Neural crest cell (in vitro differentiated cells): ENCODE data around the gene INSL3. TPM values are rescaled to one million over a fixed set of nuclear protein-coding genes. Genes with fewer than 3 reads are reported as not detected.

Source experiments
- DNase-seq: peaks from one replicate; pipeline ENCODE4 v3.0.0; 2021; ENCODE audit warnings: low read depth, mixed read lengths, low spot score
- H3K27ac Mint-ChIP-seq: one replicate; pipeline ENCODE4 v1.8.0; 2021; ENCODE audit warnings: mild to moderate bottlenecking, mixed read lengths; ENCODE audit not compliant: unreplicated experiment
- H3K27me3 Mint-ChIP-seq: 2 replicates; pipeline ENCODE4 v1.8.0; 2021; ENCODE audit warnings: low read depth, mild to moderate bottlenecking, mixed read lengths
- H3K36me3 Mint-ChIP-seq: 2 replicates; pipeline ENCODE4 v1.8.0; 2021; ENCODE audit warnings: low read depth, mild to moderate bottlenecking, mixed read lengths
- H3K4me1 Mint-ChIP-seq: 2 replicates; pipeline ENCODE4 v1.8.0; 2021; ENCODE audit warnings: mixed read lengths
- H3K4me3 Mint-ChIP-seq: one replicate; pipeline ENCODE4 v1.8.0; 2021; ENCODE audit warnings: mild to moderate bottlenecking, mixed read lengths
- H3K9me3 Mint-ChIP-seq: 2 replicates; pipeline ENCODE4 v1.8.0; 2021; ENCODE audit warnings: mixed read lengths
- total RNA-seq: library from RNA; stranded (reverse); gene quantifications from 2 replicates; pipeline ENCODE4 v1.2.1, GENCODE V29; 2021
- TF ChIP-seq, protein P1 (sequence below): fragments of 200-600 bp; sonication (generic); conservative IDR thresholded peaks from 2 replicates; pipeline ENCODE4 v1.5.0; 2021; ENCODE audit warnings: antibody characterized with exemption, mild to moderate bottlenecking

INSL3 gene
- total RNA-seq, 1 donor from 2014 or later, result not detected

DNA sequence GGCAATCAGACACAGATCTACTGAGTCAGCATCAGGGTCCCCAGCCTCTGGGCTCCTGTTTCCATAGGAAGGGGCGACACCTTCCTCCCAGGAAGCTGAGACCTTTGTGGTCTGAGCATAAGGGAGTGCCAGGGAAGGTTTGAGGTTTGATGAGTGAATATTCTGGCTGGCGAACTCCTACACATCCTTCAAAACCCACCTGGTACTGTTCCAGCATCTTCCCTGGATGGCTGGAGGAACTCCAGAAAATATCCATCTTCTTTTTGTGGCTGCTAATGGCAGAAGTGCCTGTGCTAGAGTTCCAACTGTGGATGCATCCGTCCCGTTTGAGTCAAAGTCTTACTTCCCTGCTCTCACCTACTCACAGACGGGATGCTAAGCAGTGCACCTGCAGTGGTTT, 9.2 kb downstream of the INSL3 start:
- TF ChIP-seq, protein P1, sequence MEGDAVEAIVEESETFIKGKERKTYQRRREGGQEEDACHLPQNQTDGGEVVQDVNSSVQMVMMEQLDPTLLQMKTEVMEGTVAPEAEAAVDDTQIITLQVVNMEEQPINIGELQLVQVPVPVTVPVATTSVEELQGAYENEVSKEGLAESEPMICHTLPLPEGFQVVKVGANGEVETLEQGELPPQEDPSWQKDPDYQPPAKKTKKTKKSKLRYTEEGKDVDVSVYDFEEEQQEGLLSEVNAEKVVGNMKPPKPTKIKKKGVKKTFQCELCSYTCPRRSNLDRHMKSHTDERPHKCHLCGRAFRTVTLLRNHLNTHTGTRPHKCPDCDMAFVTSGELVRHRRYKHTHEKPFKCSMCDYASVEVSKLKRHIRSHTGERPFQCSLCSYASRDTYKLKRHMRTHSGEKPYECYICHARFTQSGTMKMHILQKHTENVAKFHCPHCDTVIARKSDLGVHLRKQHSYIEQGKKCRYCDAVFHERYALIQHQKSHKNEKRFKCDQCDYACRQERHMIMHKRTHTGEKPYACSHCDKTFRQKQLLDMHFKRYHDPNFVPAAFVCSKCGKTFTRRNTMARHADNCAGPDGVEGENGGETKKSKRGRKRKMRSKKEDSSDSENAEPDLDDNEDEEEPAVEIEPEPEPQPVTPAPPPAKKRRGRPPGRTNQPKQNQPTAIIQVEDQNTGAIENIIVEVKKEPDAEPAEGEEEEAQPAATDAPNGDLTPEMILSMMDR, result no peak
- Mint-ChIP-seq H3K27me3 (peaks cover 10% of the 10 kb centered on the region), H3K4me1 (no peaks in the 10 kb centered on the region), H3K36me3 (no peaks in the 10 kb centered on the region), H3K9me3 (no peaks in the 10 kb centered on the region), H3K27ac (no peak overlapping the region), H3K4me3 (no peak overlapping the region)
- DNase-seq, result no peak

DNA sequence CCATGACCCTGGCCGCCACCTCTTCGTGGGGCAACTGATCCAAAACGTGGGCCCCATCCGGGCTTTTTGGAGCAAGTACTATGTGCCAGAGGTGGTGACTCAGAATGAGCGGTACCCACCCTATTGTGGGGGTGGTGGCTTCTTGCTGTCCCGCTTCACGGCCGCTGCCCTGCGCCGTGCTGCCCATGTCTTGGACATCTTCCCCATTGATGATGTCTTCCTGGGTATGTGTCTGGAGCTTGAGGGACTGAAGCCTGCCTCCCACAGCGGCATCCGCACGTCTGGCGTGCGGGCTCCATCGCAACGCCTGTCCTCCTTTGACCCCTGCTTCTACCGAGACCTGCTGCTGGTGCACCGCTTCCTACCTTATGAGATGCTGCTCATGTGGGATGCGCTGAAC, 9.6 kb downstream of the INSL3 start:
- Mint-ChIP-seq H3K36me3 (no peaks in the 10 kb centered on the region), H3K4me1 (no peaks in the 10 kb centered on the region), H3K4me3 (no peak overlapping the region), H3K9me3 (no peaks in the 10 kb centered on the region), H3K27ac (no peak overlapping the region), H3K27me3 (peaks cover 10% of the 10 kb centered on the region)
- no peak for DNase-seq
- TF ChIP-seq, protein P1, result no peak

DNA sequence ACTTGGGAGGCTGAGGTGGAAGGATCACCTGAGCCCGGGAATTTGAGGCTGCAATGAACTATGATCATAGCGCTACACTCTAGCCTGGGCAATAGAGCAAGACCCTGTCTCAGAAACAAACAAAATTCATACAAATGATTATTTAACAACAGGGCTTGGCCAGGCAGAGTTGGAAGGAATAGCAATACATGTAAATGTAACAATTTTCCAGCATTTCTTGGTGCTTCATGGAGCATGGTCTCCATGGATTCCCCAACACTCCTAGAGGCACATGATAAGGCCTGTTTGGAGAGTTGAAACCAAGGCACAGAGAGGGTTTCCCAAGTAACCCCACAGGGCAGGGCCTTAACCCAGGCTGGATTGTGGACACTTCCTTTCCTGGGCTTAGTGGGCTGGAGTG, 10.2 kb downstream of the INSL3 start:
- Mint-ChIP-seq H3K4me1 (no peaks in the 10 kb centered on the region), H3K9me3 (no peaks in the 10 kb centered on the region), H3K27ac (no peak overlapping the region)

DNA sequence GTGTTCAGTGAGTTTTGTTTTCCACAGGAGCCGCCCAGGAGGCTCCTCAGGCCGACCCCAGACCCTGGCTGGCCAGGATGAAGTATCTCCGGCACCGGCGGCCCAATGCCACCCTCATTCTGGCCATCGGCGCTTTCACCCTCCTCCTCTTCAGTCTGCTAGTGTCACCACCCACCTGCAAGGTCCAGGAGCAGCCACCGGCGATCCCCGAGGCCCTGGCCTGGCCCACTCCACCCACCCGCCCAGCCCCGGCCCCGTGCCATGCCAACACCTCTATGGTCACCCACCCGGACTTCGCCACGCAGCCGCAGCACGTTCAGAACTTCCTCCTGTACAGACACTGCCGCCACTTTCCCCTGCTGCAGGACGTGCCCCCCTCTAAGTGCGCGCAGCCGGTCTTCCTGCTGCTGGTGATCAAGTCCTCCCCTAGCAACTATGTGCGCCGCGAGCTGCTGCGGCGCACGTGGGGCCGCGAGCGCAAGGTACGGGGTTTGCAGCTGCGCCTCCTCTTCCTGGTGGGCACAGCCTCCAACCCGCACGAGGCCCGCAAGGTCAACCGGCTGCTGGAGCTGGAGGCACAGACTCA, 13.5 kb downstream of the INSL3 start:
- no peaks in the 10 kb centered on the region for H3K9me3 Mint-ChIP-seq

More for the DNA sequence above, 10.2 kb downstream of the INSL3 start:
- Mint-ChIP-seq H3K27me3 (peaks cover 10% of the 10 kb centered on the region), H3K4me3 (no peak overlapping the region), H3K36me3 (no peaks in the 10 kb centered on the region)
- no peak for DNase-seq
- TF ChIP-seq, protein P1, result no peak

DNA sequence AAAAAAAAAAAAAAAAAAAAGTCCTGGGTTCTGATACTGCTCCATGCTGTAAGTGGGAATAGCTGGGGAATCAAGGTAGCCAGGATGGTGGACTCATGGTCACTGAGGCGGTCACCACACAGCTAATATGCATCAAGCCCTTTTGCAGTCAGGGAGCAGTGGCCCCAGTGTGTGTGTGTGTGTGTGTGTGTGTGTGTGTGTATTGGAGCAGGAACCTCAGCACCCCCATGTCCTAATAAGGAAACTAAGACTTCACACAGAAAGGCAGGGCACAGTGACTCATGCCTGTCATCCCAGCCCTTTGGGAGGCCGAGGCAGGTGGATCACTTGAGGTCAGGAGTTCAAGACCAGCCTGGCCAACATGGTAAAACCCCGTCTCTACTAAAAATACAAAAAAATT, 14.4 kb downstream of the INSL3 start:
- H3K9me3 Mint-ChIP-seq, result no peaks in the 10 kb centered on the region
- H3K4me3 Mint-ChIP-seq, result no peak overlapping the region
- no peaks in the 10 kb centered on the region for H3K36me3 Mint-ChIP-seq
- DNase-seq, result no peak
- no peaks in the 10 kb centered on the region for H3K4me1 Mint-ChIP-seq
- no peak overlapping the region for H3K27ac Mint-ChIP-seq
- TF ChIP-seq, protein P1, result no peak
- peaks cover 31% of the 10 kb centered on the region for H3K27me3 Mint-ChIP-seq

More for the DNA sequence above, 13.5 kb downstream of the INSL3 start:
- Mint-ChIP-seq H3K4me3 (no peak overlapping the region), H3K27ac (no peak overlapping the region), H3K27me3 (peaks cover 32% of the 10 kb centered on the region), H3K36me3 (no peaks in the 10 kb centered on the region), H3K4me1 (no peaks in the 10 kb centered on the region)
- TF ChIP-seq, protein P1, result no peak
- DNase-seq, result no peak
